Spleen (tissue), 11 donors: ENCODE data around the gene HOXB5. TPM values are rescaled to one million over a fixed set of nuclear protein-coding genes. Genes with fewer than 3 reads are reported as not detected.

ENCODE experiments used
- DNase-seq: peaks from one replicate; pipeline ENCODE4 v3.0.0-alpha.2; 2020
- H3K27ac ChIP-seq, 8 donors: fragments of 200-600 bp; sonication (generic) in 7 of 8; 1 replicate in 4 of 8; 2 replicates in 4 of 8; pipeline versions ENCODE4 v1.5.0 to v1.8.0; 2016 to 2021; ENCODE audit warnings: inconsistent platforms in 4 of 8, mild to moderate bottlenecking in 4 of 8, moderate library complexity in 1 of 8
- H3K27me3 ChIP-seq, 7 donors: fragments of 200-600 bp; sonication (generic) in 6 of 7; replicated peaks in 1 of 7; 1 replicate in 4 of 7; 2 replicates in 3 of 7; pipeline versions ENCODE4 v1.5.0 to v1.8.0; 2016 to 2021; ENCODE audit warnings: inconsistent platforms in 3 of 7, mild to moderate bottlenecking in 1 of 7
- H3K36me3 ChIP-seq, 6 donors: fragments of 200-600 bp; sonication (generic) in 5 of 6; 1 replicate in 4 of 6; 2 replicates in 2 of 6; pipeline versions ENCODE4 v1.5.0 to v1.8.0; 2016 to 2021; ENCODE audit warnings: inconsistent platforms in 2 of 6
- H3K4me1 ChIP-seq, 6 donors: fragments of 200-600 bp; sonication (generic) in 5 of 6; 1 replicate in 3 of 6; 2 replicates in 3 of 6; pipeline versions ENCODE4 v1.5.0 to v1.8.0; 2016 to 2021; ENCODE audit warnings: inconsistent platforms in 3 of 6
- H3K4me3 ChIP-seq, 8 donors: fragments of 200-600 bp; sonication (generic) in 7 of 8; 1 replicate in 4 of 8; 2 replicates in 4 of 8; pipeline versions ENCODE4 v1.5.0 to v1.8.0; 2016 to 2021; ENCODE audit warnings: inconsistent platforms in 4 of 8, mild to moderate bottlenecking in 4 of 8, moderate library complexity in 2 of 8
- H3K9me3 ChIP-seq, 8 donors: fragments of 200-600 bp; sonication (generic) in 7 of 8; 1 replicate in 4 of 8; 2 replicates in 4 of 8; pipeline versions ENCODE4 v1.5.0 to v1.8.0; 2016 to 2021; ENCODE audit warnings: inconsistent platforms in 4 of 8
- CTCF ChIP-seq, 11 experiments: fragments of 200-600 bp in 7 of 11; fragments of 450-650 bp in 4 of 11; sonication (generic) in 4 of 11; IDR thresholded peaks in 8 of 11; conservative IDR thresholded peaks in 3 of 11; 1 replicate in 7 of 11; 2 replicates in 4 of 11; pipeline versions ENCODE4 v1.4.0 to v1.8.0; 2016 to 2021; ENCODE audit warnings: antibody characterized with exemption in 11 of 11, inconsistent platforms in 4 of 11, mild to moderate bottlenecking in 1 of 11
- POLR2A ChIP-seq, 3 donors: fragments of 450-650 bp; IDR thresholded peaks; one replicate each; pipeline ENCODE4 v1.5.1; 2017; ENCODE audit warnings: antibody characterized with exemption in 3 of 3, mild to moderate bottlenecking in 1 of 3
- POLR2AphosphoS5 ChIP-seq, 3 donors: sonication (generic); formaldehyde crosslinking; IDR thresholded peaks; one replicate each; pipeline ENCODE4 v1.5.1; 2017; ENCODE audit warnings: antibody characterized with exemption in 3 of 3
- WGBS, 5 donors: extraction: QIAGEN DNeasy Blood & Tissue Kit in 3 of 5; methylation state at CpG; one replicate each; pipeline versions ENCODE4 v1.1.5 to v1.1.7; 2013 to 2018; 5-methylcytosine and 5-hydroxymethylcytosine counted together
- intact Hi-C: fragments of 100-400 bp; cut with DNase I; formaldehyde crosslinking; loops from one replicate; pipeline ENCODE4 v1.15.0; 2023; ENCODE audit warnings: low total_unique reads
- polyA plus RNA-seq, 3 donors: library from polyadenylated mRNA; stranded (reverse); fragments of 200-250 nt; gene quantifications; one replicate each; pipeline ENCODE4 v1.2.1, GENCODE V29; 2013
- total RNA-seq, 7 donors: library from RNA; depleted of rRNA in 3 of 7; stranded (reverse); fragments of >200 nt in 3 of 7; fragmentation: NEBNext Ultra II Directional in 4 of 7; extraction: Animal tissue kit (Norgen Biotek cat#: 25700) in 4 of 7; gene quantifications; one replicate each; pipeline versions ENCODE4 v1.1.0 to v1.2.1, GENCODE V29; 2016 to 2021
- donor health status: healthy with polysubstance abuse.
- donor health status: DM: no; HTN: no; CAD: no; lungs with moderate emphysema.
- donor health status: DM: no; HTN: no; CAD: no.
- donor health status: Bipolar disorder and iron deficiency.
- donor health status: healthy.
- donor health status: DM: no; HTN: no; CAD: no.
- donor health status: DM: yes; HTN: yes; CAD: no.

Gene HOXB5
- total and polyA plus RNA-seq, 10 donors = 0.43 to 2.6 (median 1.1) TPM

GRCh38 chr17:48559122-48559839 is 34.3 kb downstream of the HOXB5 start:
- TF ChIP-seq POLR2A (IDR thresholded peaks at IDR 0.05) = no peak
- no peak for TF ChIP-seq CTCF (IDR thresholded peaks at IDR 0.05 in 8 of 11, conservative IDR thresholded peaks at IDR 0.05 in 3 of 11)
- no peak for TF ChIP-seq POLR2AphosphoS5 (IDR thresholded peaks at IDR 0.05)
- H3K27ac ChIP-seq = peak overlapping the region in 7 of 8 donors; percentile 5 to 94 (median 55)

GRCh38 chr17:48558831-48559121 is 34.8 kb downstream of the HOXB5 start:
- no peak for DNase-seq
- Histone ChIP-seq H3K9me3 (no peaks in the 10 kb centered on the region), H3K27ac (peak overlapping the region in 7 of 8 donors; percentile 41 to 94 (median 57)), H3K4me1 (peaks cover 0 to 64% (median 16%) of the 10 kb centered on the region in 6 donors), H3K36me3 (no peaks in the 10 kb centered on the region), H3K4me3 (no peak overlapping the region), H3K27me3 (peaks cover 0 to 66% (median 6%) of the 10 kb centered on the region in 7 donors)
- WGBS, 5 donors = 81 to 91% (median 84%) methylated on average over 2 of the region's 2 CpGs
- intact Hi-C loops = no loop called here
- TF ChIP-seq CTCF (IDR thresholded peaks at IDR 0.05 in 8 of 11, conservative IDR thresholded peaks at IDR 0.05 in 3 of 11) (no peak), POLR2A (IDR thresholded peaks at IDR 0.05) (no peak), POLR2AphosphoS5 (IDR thresholded peaks at IDR 0.05) (no peak)

More at GRCh38 chr17:48559122-48559839, 34.3 kb downstream of the HOXB5 start:
- H3K27me3 ChIP-seq = peaks cover 0 to 70% (median 8%) of the 10 kb centered on the region in 7 donors
- H3K36me3 ChIP-seq = no peaks in the 10 kb centered on the region
- intact Hi-C loops = no loop called here
- WGBS, 5 donors = 72 to 91% (median 81%) methylated on average over 16 of the region's 16 CpGs
- H3K4me3 ChIP-seq = no peak overlapping the region
- H3K9me3 ChIP-seq = no peaks in the 10 kb centered on the region
- H3K4me1 ChIP-seq = peaks cover 0 to 68% (median 16%) of the 10 kb centered on the region in 6 donors
- no peak for DNase-seq

- Histone ChIP-seq H3K4me3 (no peak overlapping the region), H3K27ac (peak overlapping the region in 7 of 8 donors; percentile 41 to 94 (median 59)), H3K4me1 (peaks cover 0 to 59% (median 16%) of the 10 kb centered on the region in 6 donors), H3K27me3 (peaks cover 0 to 61% (median 6%) of the 10 kb centered on the region in 7 donors), H3K9me3 (no peaks in the 10 kb centered on the region), H3K36me3 (no peaks in the 10 kb centered on the region)
- intact Hi-C loops = no loop called here
- WGBS, 5 donors = 72 to 87% (median 85%) methylated on average over 13 of the region's 13 CpGs
- TF ChIP-seq POLR2A (IDR thresholded peaks at IDR 0.05) = no peak
- no peak for TF ChIP-seq CTCF (IDR thresholded peaks at IDR 0.05 in 8 of 11, conservative IDR thresholded peaks at IDR 0.05 in 3 of 11)
- no peak for TF ChIP-seq POLR2AphosphoS5 (IDR thresholded peaks at IDR 0.05)
- no peak for DNase-seq
Measured at GRCh38 chr17:48558057-48558830, 35.3 kb downstream of the HOXB5 start.
